Stimulated activated CD4-positive, alpha-beta T cell treated with anti-CD3 and anti-CD28 coated beads, Interleukin-4, amount 100 ng/mL, for 48 hours (primary cell): ENCODE data around the gene PNMA8A.

ENCODE experiments used
- DNase-seq, 2 donors: peaks; one replicate each; pipeline ENCODE4 v3.0.0-alpha.2; 2020; ENCODE audit warnings: low read depth in 2 of 2

Gene PNMA8A

DNA sequence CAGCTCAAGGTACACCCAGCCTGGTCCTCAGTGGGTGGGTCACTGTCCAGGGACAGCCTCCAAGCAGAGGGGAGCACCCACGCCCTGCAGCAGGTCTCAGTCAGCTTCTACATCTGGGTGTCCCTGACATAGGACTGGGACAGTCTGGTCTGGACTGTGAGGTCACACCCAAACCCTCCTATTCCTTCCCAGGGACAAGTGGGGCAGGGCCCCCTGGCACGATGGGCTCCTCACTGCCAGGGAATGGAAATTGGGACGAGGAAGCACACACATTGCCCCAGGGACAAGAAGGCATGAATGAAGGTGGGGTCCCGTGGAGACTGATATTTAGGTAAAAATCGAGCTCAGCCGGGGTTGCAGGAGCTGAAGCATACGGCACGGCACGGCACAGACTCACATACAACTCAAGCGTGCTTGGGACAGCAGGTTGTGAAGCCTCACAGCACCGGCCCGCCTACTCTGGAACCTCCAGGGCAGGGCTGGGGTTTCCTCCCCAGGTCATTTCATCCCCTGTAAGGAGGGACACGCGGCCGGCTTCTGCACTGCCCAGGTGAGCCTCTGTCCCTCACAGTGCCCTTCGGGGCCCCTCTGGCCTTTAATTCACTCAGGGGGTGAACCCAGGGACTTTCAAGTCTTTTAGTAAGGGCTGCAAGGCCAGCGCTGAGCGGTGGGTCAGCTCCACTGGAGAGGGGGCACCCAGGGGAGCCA is 20.8 kb upstream of the PNMA8A start:
- no peak for DNase-seq

DNA sequence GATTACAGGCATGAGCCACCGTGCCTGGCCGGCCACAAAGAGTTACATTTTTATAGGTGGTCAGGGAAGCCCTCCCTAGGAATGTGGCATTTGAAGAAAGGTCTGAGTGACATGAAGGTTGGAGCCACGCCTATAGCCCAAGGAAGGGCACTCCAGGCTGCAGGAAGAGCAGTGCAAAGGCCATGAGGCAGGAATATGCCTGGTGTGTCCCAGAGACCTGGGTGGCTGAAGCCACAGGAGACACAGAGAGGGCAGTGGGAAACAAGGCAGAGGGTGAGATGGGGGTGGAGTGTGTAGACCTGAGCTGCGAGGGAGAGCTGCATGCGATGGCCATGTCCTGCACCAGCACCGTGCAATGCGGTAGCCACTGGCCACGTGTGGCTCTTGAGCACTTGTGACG is 19.4 kb upstream of the PNMA8A start:
- no peak for DNase-seq

DNA sequence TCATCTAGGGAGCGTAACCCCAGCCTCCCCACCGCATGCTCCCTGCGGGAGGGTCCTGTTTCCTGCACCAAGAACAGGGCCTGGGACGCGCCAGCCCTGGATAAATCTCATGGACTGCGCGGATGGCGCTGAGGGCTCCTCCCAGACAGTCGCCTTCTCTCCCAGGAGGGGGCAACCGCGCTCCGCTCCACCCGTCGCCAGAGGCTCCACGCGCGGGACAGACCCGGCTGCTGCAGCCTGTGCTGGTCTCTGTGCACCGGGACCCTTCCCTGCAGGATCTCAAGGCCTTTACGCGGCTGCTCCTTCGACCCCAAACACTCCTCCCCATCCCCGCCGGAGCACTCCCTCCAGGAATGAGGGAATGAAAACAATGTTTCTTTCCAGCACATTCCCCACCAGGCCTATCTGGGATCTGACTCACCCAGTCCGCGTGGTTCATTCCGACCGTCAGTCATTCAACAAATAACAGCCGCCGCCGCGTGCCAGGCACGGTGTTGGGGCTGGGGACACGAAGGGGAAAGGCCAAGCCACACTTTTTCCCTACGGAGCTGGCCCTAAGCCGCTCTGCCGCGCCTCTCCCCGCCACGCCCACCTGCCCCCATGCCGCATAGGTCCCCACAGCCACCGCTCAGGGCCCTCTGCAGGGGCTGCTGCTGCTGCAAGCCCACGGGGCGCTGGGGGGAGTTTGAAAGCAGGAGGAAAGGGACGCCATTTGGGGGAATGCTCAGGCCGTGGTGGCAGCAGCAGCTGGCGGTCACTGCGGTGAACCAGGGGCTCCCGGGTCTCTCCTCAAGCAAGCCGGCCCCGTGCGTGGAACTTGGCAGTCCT is 18.3 kb upstream of the PNMA8A start:
- DNase-seq, result no peak

DNA sequence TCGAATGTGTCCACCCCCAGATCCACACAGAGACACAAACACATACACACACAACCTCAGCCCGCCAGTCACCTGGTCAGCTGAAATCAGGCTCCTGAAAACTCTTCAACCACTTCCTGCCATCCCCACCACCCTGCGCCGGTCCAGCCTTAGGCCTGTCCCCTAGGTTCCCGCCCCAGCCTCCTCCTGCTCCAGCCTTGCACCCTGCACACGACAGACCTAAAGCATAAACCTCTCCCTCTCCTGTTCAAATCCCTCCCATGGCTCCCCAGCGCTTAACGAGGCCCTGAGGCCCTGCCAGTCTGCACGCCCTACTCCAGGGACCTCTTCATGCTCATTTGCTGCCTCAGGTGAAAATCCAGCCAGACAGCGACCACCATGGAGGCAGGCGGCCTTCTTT is 17.2 kb upstream of the PNMA8A start:
- no peak for DNase-seq

DNA sequence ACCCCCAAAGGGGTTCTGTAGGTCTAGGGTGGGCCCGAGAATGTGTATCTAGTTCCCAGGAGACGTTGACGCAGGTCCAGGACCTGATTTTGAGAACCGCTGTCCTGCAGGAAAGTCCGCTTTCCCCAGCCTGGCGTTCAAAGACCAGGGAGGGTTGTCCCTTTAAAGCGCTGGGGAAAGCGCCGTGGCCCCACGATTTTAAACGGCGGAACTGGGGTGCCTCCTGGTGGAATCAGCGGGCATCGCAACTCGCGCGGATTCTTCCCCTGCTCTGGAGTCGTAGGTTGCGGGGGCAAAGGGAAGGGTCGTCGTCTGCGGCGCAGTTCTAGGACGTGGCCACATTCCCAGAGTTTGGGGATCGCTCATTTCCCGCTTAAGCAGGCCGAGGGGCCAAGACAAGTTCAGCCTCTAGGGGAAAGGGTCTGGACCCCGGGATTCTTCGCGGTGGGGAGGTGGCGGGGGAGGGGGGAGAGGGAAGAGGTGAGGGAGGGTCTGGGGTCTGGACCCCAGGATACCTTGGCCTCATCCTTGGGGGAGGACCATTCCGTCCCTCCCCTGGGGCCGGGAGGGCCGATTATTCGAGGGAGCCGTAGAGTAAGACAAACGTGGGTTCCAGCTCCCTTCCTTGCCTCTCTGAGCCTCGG is 16.6 kb upstream of the PNMA8A start:
- DNase-seq, result peak; percentile 68 to 80

DNA sequence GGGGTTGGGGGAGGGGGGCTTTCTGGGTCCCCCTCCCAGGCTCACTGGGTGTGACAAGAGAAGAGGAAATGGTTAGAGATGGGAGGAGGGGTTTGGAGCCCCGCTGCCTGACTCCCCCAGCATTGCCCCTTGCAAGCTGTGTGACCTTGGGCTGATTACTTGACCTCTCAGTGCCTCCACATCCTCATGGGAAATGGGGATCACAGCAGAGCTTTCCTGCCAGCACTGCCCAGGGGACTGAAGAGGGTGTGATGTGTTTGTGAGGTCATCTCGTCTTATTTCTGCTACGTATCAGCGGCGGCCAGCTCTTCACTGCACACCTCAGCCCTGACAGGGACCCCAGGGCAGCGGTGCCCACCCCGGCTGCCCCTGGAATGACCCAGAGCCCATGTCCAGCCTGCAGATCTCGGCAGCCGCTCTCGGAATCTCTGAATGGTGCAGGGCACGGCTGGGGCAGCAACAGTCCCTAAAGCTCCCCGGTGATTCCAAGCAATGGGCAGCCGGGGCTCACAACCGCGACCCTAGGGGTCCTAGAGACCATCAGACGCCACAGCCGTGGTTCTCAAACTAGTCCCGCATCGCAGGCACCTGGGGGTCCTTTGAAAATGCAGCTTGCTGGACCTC is 15.9 kb upstream of the PNMA8A start:
- no peak for DNase-seq

DNA sequence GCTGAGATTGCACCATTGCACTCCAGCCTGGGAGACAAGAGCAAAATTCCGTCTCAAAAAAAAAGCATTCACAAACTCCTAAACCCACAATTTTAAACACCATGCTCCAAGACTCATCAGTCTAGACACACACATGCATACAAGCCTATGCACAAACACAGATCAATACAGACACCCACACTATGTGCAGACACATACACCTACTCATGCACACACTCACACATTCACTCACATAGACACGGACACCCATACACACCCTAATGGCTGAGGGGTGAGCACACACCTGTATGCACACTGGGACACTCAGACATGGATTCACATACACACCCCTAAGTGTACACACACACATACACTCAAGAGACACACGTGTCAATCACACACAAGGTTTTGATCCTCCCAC is 15.0 kb upstream of the PNMA8A start:
- DNase-seq, result no peak

DNA sequence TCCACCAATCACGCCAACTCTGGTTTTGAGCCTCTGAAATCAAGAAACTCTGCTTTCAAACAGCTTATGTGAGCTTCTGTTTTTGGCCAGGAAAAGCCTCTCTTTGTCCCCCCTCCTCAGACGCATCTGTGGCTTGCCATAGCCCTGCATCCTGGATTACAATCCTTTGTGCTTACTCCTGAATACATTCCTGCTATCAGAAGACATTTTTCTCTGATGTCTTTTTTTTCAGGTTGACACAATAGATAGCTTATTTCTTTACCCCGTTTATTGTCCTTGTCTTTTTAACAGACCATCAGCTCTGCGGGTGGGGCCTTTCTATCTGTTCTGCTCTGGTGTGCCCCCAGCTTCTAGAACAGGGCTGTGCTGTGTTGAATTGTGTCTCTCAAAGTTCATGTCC is 13.3 kb upstream of the PNMA8A start:
- DNase-seq, result no peak

DNA sequence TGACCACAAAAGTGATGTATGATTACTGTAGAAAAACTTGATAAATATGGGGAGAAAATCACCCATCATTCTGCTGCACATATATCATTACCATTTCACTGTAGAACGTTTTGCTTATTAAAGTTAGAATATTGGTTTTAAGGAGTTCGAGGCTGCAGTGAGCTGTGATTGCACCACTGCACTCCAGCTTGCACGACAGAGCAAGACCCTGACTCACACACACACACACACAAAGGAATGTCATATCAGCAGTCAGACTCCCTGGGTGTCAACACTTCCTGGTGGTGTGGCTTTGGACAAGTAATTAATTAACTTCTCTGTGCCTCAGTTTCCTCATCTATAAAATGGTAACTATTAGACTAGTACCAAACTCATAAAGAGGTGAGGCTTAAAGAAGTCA is 11.3 kb upstream of the PNMA8A start:
- no peak for DNase-seq

DNA sequence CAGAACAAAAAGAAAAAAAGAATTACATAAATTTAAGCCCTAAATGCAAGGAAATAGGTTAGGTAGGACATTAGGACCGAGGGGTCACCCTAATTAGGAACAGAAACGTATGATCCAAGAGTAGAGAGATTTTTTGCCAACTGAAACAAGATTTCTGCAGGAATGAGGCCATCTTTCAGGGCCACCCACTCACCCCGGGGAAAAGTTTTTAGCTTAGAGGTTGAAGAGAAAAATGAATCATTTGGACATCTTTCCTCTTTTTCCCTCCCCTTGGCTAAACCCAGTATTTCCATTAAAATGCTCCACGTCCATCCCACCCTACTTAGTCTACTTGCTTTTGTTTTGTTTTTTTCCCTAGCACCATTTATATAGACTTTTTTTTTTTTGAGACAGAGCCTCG is 10.6 kb upstream of the PNMA8A start:
- DNase-seq, result no peak

DNA sequence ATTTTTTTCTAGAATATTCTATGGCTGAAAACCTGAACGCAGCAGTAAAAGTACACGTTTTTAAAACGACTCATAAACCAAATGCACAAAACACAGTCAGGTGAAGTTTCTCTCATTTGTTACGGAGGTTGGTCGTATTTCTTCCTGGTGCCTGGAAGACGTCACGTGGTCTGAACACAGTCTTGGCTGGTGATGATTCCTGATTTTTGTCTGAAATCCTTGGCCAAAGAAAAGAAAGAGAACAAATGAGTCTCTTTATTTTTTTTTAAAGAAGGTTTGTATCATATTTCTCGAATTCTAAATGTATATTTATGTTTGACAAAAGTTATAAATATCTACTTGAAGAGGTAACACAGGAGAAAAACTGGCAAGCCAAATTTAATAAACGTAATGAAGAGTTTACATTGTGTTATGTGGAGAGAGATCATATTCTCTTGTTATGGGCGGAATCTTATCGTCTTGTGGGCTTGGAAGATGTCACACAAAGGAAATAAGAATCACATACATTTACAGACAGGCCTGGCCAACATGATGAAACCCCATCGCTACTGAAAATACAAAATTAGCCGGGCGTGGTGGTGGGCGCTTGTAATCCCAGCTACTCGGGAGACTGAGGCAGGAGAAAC is 10.0 kb upstream of the PNMA8A start:
- no peak for DNase-seq

DNA sequence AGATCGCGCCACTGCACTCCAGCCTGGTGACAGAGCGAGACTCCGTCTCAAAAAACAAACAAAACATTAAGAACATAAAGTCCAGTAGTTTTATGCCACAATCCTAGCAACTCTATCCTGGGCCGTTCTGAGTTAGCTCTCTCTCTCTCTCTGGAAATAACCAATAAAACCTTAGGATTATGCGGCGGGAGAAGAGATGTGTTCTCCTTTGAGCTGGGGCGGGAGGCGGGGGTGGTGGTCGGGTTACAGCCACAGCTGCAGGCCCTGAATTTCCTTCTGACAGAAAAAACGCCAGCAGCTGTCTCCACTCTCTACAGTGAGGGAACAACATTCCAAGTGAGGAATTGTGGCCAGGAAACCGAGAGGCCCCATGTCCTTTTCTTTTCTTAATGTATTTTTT is 9.1 kb upstream of the PNMA8A start:
- DNase-seq, result no peak

DNA sequence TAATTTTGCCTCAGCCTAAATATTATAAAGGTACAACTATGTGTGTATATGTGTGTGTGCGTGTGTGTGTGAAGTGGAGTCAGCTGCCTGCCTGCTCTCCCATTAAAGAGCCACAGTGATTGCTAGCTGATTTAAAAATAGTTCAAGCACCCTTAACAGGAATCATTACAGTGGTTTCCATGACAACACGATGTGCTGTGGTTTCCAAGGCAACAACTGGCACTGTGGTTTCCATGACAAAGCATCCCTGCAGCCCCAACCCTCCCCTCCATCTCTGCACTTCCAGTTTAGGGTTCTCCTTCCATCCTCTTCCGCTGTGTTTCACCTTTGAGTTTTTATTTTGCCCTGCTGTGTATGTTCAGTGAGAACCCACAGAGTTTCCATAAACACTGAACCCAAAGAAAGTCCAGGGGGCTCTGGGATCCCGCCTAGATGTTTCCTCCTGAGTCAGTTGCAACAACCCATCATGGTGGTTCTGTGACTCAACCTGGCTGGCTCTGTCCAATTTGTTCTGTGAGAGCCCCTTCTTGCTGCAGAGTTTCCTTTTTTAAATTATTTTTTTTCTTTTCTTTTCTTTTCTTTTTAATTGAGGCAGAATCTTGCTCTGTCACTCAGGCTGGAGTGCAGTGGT is 7.1 kb upstream of the PNMA8A start:
- DNase-seq, result no peak

DNA sequence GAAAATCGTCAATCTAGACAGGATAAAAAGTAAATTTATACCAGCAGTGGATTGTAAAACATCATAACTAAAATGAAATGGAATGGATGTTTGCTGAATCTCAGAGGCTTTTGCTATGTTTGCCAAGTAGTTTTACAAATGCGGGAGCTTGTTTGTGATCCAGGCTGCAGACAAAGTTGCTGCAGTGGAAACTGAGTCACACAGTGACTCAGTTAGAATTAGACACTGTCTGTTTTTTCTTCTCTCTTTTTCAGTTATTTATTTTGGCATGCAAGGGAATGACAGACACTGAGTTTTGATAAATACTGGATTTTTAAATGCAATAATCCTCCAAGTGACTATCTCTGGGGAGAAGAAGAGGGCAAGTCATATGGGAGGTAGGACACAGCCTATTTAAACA is 4.6 kb upstream of the PNMA8A start:
- DNase-seq, result no peak

DNA sequence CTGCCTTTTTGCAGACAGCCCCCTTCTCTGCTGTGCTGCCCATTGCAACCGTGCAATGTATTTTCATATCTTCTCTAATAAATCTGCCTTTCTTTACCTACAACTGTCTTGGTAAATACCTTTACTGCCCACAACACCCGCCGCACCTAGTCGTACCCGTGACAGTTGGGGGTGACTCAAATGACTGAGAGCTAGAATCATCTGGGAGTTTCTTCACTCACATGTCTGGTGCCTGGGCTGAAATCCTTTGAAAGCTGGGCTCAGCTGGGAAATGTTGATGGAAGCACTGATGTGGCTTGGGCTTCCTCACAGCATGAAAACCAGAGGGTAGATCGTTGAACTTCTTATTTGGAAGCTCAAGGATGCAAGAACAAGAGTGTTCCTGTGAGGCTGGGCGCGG is 2.8 kb upstream of the PNMA8A start:
- DNase-seq, result no peak

DNA sequence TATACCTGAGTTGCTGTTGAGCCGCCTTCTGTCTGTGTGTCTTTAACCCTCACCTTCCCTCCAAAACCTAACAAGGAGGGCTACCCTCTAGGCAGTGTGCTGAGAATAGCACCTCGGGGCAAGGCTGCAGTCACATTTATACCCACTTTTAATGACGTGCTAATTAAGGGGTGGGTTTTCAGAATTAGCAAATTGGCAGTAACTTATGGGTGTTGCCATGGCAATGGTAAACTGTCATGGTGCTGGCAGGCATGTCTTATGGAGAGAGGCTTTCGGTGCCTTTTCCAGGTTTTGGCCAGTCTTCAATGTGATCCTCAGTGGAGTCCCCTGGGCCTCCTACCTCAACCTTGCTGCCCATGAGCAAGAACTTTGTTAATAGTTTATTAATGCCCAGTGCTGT is 1.2 kb upstream of the PNMA8A start:
- DNase-seq, result no peak

DNA sequence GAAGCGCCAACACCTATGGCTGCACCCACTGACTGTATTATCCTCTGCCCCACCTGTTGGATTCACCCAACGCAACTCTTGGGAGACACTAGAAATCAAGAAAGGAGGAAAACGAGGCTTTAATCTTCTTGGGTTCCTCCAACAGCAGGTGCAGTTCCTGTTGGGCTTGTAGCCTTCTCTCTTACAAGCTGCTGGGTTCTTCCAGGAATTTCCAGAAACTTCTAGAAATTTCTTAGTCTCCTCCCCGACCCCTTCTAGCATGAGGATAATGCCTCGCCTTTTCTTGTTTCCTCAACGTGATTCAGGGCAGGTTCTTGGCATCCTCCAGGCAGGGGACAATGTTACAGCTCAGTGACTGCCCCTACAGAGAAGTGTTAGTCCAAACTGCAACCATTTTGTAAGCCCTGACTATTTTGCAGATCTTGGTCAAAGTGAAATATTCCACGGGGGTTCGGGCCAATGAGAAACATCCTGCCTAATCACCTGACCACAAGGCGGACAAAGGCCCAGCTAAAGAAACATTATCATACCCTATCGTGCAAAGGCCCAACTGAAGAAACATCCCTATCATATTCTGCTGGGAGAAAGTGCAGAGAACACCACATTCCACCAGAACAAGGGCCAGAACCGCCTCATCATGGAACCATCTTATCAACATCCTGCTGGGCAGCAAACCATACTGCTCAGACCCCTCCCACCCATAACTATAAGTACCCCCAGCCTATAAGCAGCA is 614 bp upstream of the PNMA8A start:
- no peak for DNase-seq

DNA sequence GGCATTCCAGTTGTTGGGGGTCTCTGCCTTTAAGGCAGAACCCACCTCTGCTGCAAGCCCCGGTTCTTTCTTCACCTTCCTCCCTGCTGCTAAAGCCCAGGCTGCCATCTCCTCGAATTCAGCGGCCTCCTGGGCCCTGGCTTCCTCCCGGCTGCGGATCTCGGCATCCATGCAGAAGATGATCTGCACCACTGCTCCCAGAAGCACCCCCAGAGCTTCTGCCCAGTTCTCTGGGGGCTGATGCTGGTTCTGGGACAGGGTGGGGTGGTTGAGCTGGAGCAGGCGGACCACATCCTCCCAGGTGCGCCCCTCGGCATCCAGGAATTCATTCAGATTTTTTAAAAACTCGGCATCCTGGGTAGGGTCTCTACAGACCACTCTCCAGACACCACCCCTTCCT is 987 bp downstream of the PNMA8A start:
- DNase-seq, result no peak

DNA sequence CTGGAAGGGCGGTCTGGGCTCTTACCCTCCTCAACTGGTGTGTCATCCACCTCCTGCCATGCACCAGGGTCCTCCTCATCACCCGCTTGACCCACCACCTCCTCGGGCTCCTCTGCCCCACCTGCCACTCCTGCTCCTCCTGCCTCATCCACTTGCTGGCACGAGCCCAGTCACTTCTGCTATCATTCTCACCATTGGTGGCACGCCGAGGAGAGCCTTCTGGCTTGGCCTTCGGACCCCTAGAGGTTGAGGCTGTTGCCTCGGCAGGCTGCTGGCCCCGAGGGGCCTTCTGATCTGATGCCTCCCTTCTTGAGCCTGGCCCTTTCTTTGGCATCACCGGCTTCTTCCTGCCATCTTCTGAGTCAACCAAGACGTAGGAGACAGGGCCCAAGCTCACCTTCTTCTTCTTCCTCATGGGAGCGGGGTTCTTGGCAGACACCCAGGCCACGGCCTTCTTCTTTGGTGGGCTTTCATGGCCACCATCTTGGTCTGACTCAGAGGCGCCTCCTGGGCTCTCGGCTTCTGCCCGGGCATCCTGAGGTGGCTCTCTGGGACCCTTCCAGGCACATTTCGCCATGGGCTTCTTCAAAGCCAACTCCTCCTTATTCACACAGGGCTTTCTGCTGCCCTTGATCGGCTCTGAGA is 1.7 kb downstream of the PNMA8A start:
- DNase-seq, result no peak

DNA sequence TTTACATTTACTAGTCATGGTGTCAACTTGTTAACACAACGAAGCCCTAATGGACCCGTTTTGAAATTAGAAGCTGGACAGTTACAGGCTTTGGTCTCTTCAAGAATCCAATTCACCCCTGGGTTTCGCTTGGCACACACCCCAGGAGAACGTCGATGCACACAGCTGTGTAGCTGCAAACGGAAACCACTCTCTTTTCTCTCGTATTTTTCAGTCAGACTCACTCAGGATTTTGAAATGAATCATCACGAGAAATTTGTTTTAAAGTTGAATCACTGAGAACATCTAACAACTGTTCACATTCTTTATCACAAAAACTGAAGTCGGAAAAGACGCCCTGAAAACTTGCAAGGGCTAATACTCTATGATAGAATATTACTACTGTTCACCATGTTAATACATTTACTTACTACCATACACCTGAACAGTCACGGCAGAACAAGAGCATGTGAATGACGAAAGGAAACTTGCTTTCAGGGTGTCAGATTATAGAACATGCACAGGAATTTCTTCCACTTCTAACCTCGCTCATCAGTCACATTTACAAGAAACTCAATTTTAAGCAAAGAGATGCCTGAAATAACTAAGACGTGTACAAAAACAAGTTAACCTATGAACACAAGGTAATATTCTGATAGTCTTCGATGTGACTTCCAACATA is 4.7 kb downstream of the PNMA8A start:
- DNase-seq, result no peak
